Measurements from ENCODE around the gene MLPH.
A peak's percentile ranks its signal among the peaks of the same experiment; 100 is the strongest.

Gene MLPH

DNA sequence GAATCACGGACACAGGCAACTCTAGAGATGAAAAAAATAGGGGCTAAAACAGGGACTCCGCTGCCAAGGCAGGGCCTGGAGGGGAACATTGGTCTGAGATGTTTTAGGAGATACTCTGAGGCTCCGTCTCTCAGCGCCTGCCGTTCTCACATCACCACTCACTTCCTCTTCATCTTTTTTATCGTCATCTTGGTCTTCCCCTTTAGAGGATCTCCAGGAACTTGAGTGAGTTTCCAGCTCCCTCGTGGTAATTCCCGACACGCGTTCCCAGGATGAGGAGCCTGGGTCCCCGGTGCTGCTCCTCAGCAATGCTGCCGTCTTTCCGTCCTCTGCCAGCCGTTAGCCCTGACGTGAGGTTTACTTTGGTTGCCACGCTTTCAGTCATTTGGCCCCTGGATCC, 16.1 kb downstream of the MLPH start:
- DNase-seq, result no peak

DNA sequence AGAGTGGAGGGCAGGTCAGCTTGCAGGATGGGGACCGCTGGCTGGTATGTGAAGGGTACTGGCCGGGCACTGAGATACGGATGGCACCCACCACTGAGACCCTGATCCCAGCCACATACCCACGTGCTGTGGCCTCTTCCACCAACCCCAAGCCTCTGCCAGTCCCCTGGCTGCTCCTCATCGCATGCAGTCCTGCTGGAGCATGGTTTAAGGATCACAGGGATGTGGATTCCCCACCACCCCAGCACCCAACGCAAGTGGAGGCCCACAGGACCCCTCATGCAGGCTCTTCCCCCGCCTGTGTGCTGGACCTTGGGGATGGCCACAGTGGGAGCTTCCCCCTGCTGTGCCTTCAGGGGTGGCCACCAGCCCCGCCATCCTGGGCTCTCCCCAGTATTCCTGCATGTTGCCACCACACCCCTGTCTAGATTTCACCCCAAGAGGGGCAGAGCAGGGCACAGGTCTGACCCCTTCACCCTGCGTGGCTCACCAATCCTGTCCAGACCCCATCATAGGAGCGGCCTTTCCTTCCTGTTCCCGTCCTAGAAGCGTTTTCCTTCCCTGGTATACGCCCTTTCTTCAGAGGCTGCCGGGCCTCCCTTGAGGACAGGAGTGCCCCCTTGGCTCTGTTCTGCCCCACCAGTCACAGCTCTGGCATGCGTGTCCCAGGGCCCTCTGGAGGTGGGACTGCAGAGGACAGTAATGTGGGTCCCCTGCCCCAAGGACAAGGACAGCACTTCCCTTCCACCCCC, 18.3 kb downstream of the MLPH start:
- no peak for DNase-seq

DNA sequence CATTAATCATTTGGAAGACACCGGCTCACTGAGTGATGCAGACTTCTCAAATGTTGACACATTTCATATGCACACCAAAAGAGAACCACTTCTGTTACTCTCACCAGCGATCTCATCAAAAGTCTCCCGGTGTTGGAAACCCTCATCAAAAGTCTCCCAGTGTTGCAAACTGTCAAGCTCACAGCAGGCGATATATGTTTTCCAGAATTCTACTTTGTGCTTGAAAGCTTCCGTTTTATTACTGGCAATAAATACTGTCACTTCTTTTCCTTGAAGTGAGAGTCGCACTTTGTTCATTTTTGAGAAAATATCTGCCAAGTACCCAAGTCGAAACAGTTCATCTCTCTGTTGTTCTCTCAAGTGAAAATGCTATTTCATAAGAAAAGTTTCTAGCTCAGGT, 20.5 kb downstream of the MLPH start:
- DNase-seq, result no peak

GRCh38 chr2:237508361-237508760, 21.3 kb downstream of the MLPH start:
- no peak for DNase-seq

DNA sequence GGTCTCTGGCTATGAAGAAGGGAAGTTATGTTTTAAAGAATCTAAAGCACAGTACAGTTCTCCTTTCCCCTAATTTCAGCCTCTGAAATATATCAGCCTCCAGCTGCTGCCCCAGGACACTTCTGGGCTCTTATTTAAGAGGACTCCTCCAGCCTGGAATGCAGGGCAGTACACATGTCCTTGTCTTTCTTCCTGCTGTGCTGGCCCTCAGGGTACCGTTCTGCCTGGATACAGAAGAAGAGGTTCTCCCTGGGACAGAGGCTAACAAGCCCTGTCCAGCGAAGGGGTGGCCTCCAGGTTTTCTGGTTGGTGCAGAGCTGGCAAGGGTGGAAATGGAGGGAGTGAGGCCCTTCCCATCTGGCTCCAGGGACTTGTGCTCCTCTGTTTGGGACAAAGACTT, 22.1 kb downstream of the MLPH start:
- DNase-seq, result no peak

GRCh38 chr2:237509905-237510304, 22.9 kb downstream of the MLPH start:
- DNase-seq, result no peak

- DNase-seq, result no peak
Observed at GRCh38 chr2:237510502-237511217, 23.6 kb downstream of the MLPH start.

GRCh38 chr2:237511433-237511832, 24.4 kb downstream of the MLPH start:
- no peak for DNase-seq

- no peak for DNase-seq
Observed at GRCh38 chr2:237511885-237512405, 24.9 kb downstream of the MLPH start.

- DNase-seq, result peak; percentile 64
Observed at GRCh38 chr2:237512774-237513466, 25.9 kb downstream of the MLPH start.

- DNase-seq, result no peak
Observed at GRCh38 chr2:237513693-237514092, 26.6 kb downstream of the MLPH start.

GRCh38 chr2:237514474-237515130, 27.6 kb downstream of the MLPH start:
- no peak for DNase-seq

- DNase-seq, result no peak
Observed at GRCh38 chr2:237515166-237515565, 28.1 kb downstream of the MLPH start.

- no peak for DNase-seq
Observed at GRCh38 chr2:237515621-237516275, 28.7 kb downstream of the MLPH start.

- no peak for DNase-seq
Observed at GRCh38 chr2:237517163-237517562, 30.1 kb downstream of the MLPH start.

DNA sequence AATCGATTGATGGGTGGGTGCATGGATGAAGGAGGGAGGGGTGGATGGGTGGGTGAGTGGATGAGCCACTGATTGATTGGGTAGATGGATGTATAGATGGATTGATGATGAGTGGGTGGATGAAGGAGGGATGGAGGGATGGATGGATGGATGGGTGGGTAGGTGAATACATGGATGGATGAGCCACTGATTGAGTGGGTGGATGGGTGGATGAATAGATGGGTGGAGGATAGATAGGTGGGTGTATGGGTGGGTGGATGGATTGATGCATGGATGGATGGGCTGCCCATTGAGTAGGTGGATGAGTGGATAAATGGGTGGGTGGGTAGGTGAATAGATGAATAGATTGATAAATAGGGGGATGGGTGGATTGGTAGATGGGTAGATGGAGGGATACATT, 30.9 kb downstream of the MLPH start:
- no peak for DNase-seq

- no peak for DNase-seq
Observed at GRCh38 chr2:237519506-237520245, 32.6 kb downstream of the MLPH start.

GRCh38 chr2:237520290-237520689, 33.2 kb downstream of the MLPH start:
- no peak for DNase-seq

DNA sequence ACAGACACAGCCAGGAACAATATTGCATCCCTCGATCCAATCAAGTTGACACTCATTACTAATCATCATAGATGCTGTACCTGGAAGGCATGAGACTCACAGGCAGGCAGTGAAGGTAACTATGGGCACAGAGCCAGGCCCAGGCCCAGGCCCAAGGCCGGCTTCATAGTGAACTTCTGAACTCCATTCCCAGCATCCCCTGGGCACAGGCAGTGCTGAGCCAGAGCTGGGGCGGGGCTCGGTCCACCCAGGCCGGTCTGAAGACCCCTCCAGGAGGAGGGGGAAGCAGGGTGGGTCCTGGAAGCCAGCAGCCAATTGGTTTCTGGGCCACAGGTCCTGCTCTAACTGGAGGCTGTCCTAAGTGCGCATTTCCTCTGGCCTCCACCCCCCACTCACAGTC, 37.6 kb downstream of the MLPH start:
- DNase-seq, result no peak

GRCh38 chr2:237525559-237526157, 38.6 kb downstream of the MLPH start:
- DNase-seq, result no peak

DNA sequence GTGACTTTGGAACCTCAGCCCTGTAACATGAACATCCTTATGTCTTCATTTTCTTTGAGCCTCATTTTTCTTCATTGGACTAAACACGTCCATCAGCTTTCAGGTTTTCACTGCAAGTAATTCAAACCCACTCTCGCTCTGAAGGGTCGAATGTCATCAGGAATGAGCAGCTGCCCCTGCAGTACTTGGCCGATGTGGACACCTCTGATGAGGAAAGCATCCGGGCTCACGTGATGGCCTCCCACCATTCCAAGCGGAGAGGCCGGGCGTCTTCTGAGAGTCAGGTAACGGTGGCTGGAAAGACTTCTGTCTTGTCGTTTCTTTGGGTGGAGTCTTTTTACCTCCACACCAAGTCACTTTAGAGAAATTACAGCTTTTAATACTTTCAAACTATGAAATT, 40.2 kb downstream of the MLPH start:
- no peak for DNase-seq

Measured in activated T-cell treated with anti-CD3 and anti-CD28 coated beads for 4 hours (primary cell).